ENCODE data around the gene SRSF3.

- TF ChIP-seq NFRKB (IDR thresholded peaks at IDR 0.05) = no peak
- no peak for TF ChIP-seq HDGF (IDR thresholded peaks at IDR 0.05; ENCODE audit: borderline replicate concordance)
- TF ChIP-seq ZNF384 (IDR thresholded peaks at IDR 0.05) = no peak
- TF ChIP-seq SP1 (IDR thresholded peaks at IDR 0.05) = no peak
- TF ChIP-seq TARDBP (IDR thresholded peaks at IDR 0.05) = no peak
- TF ChIP-seq BHLHE40 (IDR thresholded peaks at IDR 0.05; ENCODE audit: borderline replicate concordance) = no peak
- TF ChIP-seq ELF4 (IDR thresholded peaks at IDR 0.05) = no peak
- TF ChIP-seq SUZ12 (IDR thresholded peaks at IDR 0.05) = no peak
- no peak for TF ChIP-seq FOXK2 (IDR thresholded peaks at IDR 0.05)
- no peak for TF ChIP-seq FOXA1 (IDR thresholded peaks at IDR 0.05)
- no peak for TF ChIP-seq FOXM1 (IDR thresholded peaks at IDR 0.05; ENCODE audit: borderline replicate concordance)
- TF ChIP-seq PKNOX1 (IDR thresholded peaks at IDR 0.05) = no peak
- TF ChIP-seq L3MBTL2 (conservative IDR thresholded peaks at IDR 0.05) = no peak
- TF ChIP-seq ARNT (IDR thresholded peaks at IDR 0.05) = no peak
Observed at GRCh38 chr6:36605560-36606391, 11.6 kb downstream of the SRSF3 start.
